ENCODE results near the gene WBP2NL.
A peak's percentile ranks its signal among the peaks of the same experiment; 100 is the strongest.

WBP2NL gene

DNA sequence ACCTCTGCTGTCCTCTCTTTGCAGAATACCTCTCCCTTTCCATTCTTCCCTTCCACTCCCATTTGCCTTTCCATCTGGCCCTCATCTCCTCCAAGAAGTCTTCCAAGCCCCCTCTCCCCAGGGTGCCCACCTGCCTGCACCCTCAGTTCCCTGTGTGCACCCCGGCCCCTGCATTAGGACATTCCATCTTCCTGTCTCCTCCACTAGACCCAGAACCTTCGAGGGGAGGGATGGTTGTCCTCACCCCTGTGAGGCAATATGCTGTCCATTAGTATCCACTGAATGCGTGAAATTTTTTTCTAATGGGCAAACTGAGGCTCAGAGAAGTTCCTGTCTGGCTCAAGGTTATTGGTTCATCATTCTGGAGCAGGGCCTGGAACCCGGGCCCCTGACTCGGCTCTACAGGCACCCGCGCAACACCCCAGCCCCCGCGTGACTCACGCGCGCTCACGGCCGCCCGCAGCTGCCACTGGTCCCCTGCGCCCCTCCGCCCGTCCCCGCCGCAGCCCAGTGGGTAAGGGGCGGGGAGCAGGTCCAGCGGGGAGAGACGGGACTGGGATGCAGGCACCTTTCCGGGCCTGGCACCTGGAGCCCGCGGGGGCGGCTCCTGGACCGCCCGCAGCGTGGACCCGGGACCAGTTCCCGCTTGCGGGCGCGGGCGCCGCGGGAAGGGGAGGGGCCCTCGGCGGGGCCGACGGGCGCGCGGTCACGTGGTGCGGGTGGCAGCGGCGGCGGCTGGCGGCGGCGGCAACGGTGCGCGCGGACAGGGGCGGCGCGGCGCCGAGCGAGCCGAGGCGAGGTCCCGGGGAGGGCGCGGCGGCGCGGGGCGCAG, 22.3 kb upstream of the WBP2NL start:
- peak in 1 of 2 donors; percentile 64 for DNase-seq
- Histone ChIP-seq H4K91ac (ENCODE audit: low read depth, low read length) (no peak overlapping the region), H3K79me2 (ENCODE audit: control insufficient read depth, insufficient read depth, low read length, poor library complexity) (no peaks in the 10 kb centered on the region), H2AFZ (ENCODE audit: insufficient read depth, low read length, poor library complexity) (no peak overlapping the region), H3K14ac (ENCODE audit: low read length) (no peak overlapping the region), H3K27me3 (ENCODE audit: insufficient read depth, low read length) (peaks cover 30% of the 10 kb centered on the region), H2BK120ac (ENCODE audit: insufficient read depth, low read length, poor library complexity) (no peak overlapping the region), H3K36me3 (ENCODE audit: control insufficient read depth in 1 of 2, insufficient read depth in 2 of 2, low read length in 2 of 2) (no peaks in the 10 kb centered on the region), H3K9me3 (ENCODE audit: insufficient read depth, low read depth, low read length) (peaks cover 8% of the 10 kb centered on the region), H3K4ac (ENCODE audit: low read depth, low read length) (no peak overlapping the region), H4K12ac (ENCODE audit: low read depth, low read length) (no peak overlapping the region), H3K4me2 (ENCODE audit: low read length) (peak overlapping the region; percentile 83), H2BK5ac (ENCODE audit: low read depth, low read length, poor library complexity) (no peak overlapping the region), H3K23ac (ENCODE audit: low read length) (no peak overlapping the region), H2AK5ac (ENCODE audit: low read length) (no peak overlapping the region), H3K9ac (ENCODE audit: low read length) (no peak overlapping the region), H3K18ac (ENCODE audit: low read length) (no peak overlapping the region), H3K4me3 (ENCODE audit: low read depth, low read length) (peak overlapping the region; percentile 48), H4K8ac (ENCODE audit: low read depth, low read length) (no peak overlapping the region), H3K79me1 (ENCODE audit: low read length) (no peaks in the 10 kb centered on the region), H3K4me1 (ENCODE audit: control insufficient read depth in 1 of 2, insufficient read depth in 2 of 2, low read length in 2 of 2) (peaks cover 0 to 8% of the 10 kb centered on the region in 2 experiments), H2BK12ac (ENCODE audit: low read length) (no peak overlapping the region), H3K27ac (ENCODE audit: low read depth, low read length) (no peak overlapping the region)
- WGBS (ENCODE audit: extremely low coverage, insufficient coverage, insufficient read length) = no CpG with 5 or more reads among the region's 72 CpGs

DNA sequence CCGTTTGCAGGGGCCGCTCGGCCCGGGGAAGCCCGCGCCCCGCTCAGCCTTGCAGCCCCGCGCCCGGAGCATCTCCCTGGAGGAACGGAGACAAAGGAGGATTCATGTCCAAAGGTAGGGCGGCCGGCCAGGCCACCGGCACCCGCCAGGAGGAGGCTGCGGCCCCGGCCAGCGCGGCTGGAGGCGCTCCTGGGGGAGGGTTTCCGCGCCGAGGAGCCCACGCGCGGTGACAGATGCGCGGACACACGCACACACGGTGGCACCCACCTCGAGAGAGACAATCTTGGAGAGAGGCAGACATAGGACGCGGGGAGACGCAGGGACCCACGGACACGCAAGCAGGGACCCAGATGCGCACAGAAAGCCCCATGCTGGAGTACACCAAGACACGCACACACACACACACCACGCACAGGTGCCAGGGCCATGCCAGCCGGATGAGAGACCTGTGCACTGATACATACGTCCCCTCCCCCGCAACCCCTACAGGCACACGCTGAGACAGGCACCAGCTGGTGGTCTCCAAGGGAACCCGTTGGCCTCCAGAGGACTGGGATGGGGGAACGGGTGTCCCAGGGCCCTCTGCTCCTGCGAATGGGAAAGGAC, 21.5 kb upstream of the WBP2NL start:
- H3K4me2 ChIP-seq (ENCODE audit: low read length) = peak overlapping the region; percentile 83
- H4K91ac ChIP-seq (ENCODE audit: low read depth, low read length) = no peak overlapping the region
- no peak overlapping the region for H3K23ac ChIP-seq (ENCODE audit: low read length)
- H3K4ac ChIP-seq (ENCODE audit: low read depth, low read length) = no peak overlapping the region
- H3K27ac ChIP-seq (ENCODE audit: low read depth, low read length) = no peak overlapping the region
- peak in 1 of 2 donors; percentile 30 for DNase-seq
- H2AK5ac ChIP-seq (ENCODE audit: low read length) = no peak overlapping the region
- H3K14ac ChIP-seq (ENCODE audit: low read length) = peak overlapping the region; percentile 22
- H4K12ac ChIP-seq (ENCODE audit: low read depth, low read length) = no peak overlapping the region
- H2BK5ac ChIP-seq (ENCODE audit: low read depth, low read length, poor library complexity) = no peak overlapping the region
- peak overlapping the region; percentile 56 for H2AFZ ChIP-seq (ENCODE audit: insufficient read depth, low read length, poor library complexity)
- H3K9ac ChIP-seq (ENCODE audit: low read length) = no peak overlapping the region
- H3K9me3 ChIP-seq (ENCODE audit: insufficient read depth, low read depth, low read length) = peaks cover 8% of the 10 kb centered on the region
- H3K18ac ChIP-seq (ENCODE audit: low read length) = no peak overlapping the region
- H4K8ac ChIP-seq (ENCODE audit: low read depth, low read length) = no peak overlapping the region
- no CpG with 5 or more reads among the region's 46 CpGs for WGBS (ENCODE audit: extremely low coverage, insufficient coverage, insufficient read length)
- H3K4me1 ChIP-seq (ENCODE audit: control insufficient read depth in 1 of 2, insufficient read depth in 2 of 2, low read length in 2 of 2) = peaks cover 0 to 8% of the 10 kb centered on the region in 2 experiments
- H2BK12ac ChIP-seq (ENCODE audit: low read length) = no peak overlapping the region
- no peak overlapping the region for H2BK120ac ChIP-seq (ENCODE audit: insufficient read depth, low read length, poor library complexity)
- H3K79me2 ChIP-seq (ENCODE audit: control insufficient read depth, insufficient read depth, low read length, poor library complexity) = no peaks in the 10 kb centered on the region
- H3K27me3 ChIP-seq (ENCODE audit: insufficient read depth, low read length) = peaks cover 30% of the 10 kb centered on the region
- no peaks in the 10 kb centered on the region for H3K36me3 ChIP-seq (ENCODE audit: control insufficient read depth in 1 of 2, insufficient read depth in 2 of 2, low read length in 2 of 2)
- no peak overlapping the region for H3K4me3 ChIP-seq (ENCODE audit: low read depth, low read length)
- no peaks in the 10 kb centered on the region for H3K79me1 ChIP-seq (ENCODE audit: low read length)

DNA sequence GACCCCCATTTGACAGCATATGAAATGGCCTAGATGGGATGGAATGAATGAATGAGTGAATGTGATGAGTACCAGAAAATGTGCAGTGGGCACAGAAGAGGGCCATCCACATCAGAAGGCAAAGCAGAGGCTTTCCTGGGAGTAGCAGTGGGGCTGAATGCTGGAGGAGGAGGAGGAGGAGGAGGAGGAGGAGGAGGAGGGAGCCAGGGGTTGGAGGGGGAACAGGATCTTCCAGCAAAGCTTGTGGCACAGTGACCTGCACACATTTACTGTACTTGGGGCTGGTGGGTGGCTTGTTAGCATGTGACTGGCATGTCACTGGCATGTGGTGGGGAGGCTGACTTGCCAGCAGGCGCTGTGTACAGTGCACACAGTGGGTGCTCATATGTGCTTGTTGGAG, 19.9 kb upstream of the WBP2NL start:
- H2BK5ac ChIP-seq (ENCODE audit: low read depth, low read length, poor library complexity) = no peak overlapping the region
- no peak overlapping the region for H3K27ac ChIP-seq (ENCODE audit: low read depth, low read length)
- H3K79me2 ChIP-seq (ENCODE audit: control insufficient read depth, insufficient read depth, low read length, poor library complexity) = no peaks in the 10 kb centered on the region
- no peak overlapping the region for H2BK120ac ChIP-seq (ENCODE audit: insufficient read depth, low read length, poor library complexity)
- no peak overlapping the region for H3K4ac ChIP-seq (ENCODE audit: low read depth, low read length)
- no peaks in the 10 kb centered on the region for H3K79me1 ChIP-seq (ENCODE audit: low read length)
- H3K4me2 ChIP-seq (ENCODE audit: low read length) = no peak overlapping the region
- H4K8ac ChIP-seq (ENCODE audit: low read depth, low read length) = no peak overlapping the region
- no peak overlapping the region for H4K91ac ChIP-seq (ENCODE audit: low read depth, low read length)
- no peak overlapping the region for H2AFZ ChIP-seq (ENCODE audit: insufficient read depth, low read length, poor library complexity)
- no peak overlapping the region for H4K12ac ChIP-seq (ENCODE audit: low read depth, low read length)
- H2AK5ac ChIP-seq (ENCODE audit: low read length) = no peak overlapping the region
- no peaks in the 10 kb centered on the region for H3K36me3 ChIP-seq (ENCODE audit: control insufficient read depth in 1 of 2, insufficient read depth in 2 of 2, low read length in 2 of 2)
- no peak overlapping the region for H3K9ac ChIP-seq (ENCODE audit: low read length)
- no peak overlapping the region for H3K18ac ChIP-seq (ENCODE audit: low read length)
- no peak overlapping the region for H2BK12ac ChIP-seq (ENCODE audit: low read length)
- H3K27me3 ChIP-seq (ENCODE audit: insufficient read depth, low read length) = peaks cover 30% of the 10 kb centered on the region
- peaks cover 2 to 12% of the 10 kb centered on the region in 2 experiments for H3K4me1 ChIP-seq (ENCODE audit: control insufficient read depth in 1 of 2, insufficient read depth in 2 of 2, low read length in 2 of 2)
- peaks cover 8% of the 10 kb centered on the region for H3K9me3 ChIP-seq (ENCODE audit: insufficient read depth, low read depth, low read length)
- H3K4me3 ChIP-seq (ENCODE audit: low read depth, low read length) = no peak overlapping the region
- no CpG with 5 or more reads among the region's 1 CpG for WGBS (ENCODE audit: extremely low coverage, insufficient coverage, insufficient read length)
- H3K14ac ChIP-seq (ENCODE audit: low read length) = no peak overlapping the region
- H3K23ac ChIP-seq (ENCODE audit: low read length) = no peak overlapping the region
- no peak for DNase-seq

DNA sequence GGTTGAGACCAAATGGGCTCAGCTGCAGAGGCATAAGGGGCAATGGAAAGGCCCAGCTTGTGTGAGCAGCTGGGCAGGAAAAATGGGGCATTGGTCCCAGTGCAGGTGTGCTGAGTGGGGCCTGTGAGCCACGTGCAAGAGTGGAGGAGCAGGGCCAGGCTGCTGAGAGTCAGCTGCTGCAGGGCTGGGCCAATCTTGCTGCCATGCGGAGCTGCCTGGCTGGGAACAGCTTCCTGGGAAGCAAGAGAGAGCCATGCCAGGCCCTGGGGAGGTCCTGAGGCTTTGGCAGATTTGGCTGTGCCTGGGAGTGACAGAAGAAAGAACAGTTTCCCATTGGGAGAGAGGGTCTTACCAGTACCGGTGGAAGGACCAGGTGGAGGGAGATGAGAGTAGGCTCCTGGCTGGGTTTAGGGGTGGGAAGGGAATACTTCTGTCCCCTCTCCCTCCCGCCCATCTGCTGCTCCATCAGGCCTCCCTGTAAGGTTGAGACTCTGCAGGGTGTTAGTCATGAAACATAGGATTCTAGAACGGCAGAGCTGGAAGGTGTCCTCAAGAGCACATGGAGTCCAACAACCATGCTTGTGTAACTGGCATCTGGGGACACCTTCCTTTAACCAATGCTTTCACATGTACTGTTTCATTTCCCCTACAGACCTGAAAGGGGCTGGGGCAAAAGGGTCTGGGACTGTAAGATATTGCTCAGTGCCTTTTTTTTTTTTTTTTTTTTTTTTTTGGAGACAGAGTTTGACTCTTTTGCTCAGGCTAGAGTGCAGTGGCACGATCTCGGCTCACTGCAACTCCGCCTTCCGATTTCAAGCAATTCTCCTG, 19.0 kb upstream of the WBP2NL start:
- Histone ChIP-seq H3K4me1 (ENCODE audit: control insufficient read depth in 1 of 2, insufficient read depth in 2 of 2, low read length in 2 of 2) (peaks cover 2 to 13% of the 10 kb centered on the region in 2 experiments), H4K8ac (ENCODE audit: low read depth, low read length) (no peak overlapping the region), H3K18ac (ENCODE audit: low read length) (no peak overlapping the region), H4K91ac (ENCODE audit: low read depth, low read length) (no peak overlapping the region), H3K4ac (ENCODE audit: low read depth, low read length) (no peak overlapping the region), H3K9me3 (ENCODE audit: insufficient read depth, low read depth, low read length) (peaks cover 8% of the 10 kb centered on the region), H3K27ac (ENCODE audit: low read depth, low read length) (no peak overlapping the region), H2BK5ac (ENCODE audit: low read depth, low read length, poor library complexity) (no peak overlapping the region), H2BK12ac (ENCODE audit: low read length) (no peak overlapping the region), H3K79me2 (ENCODE audit: control insufficient read depth, insufficient read depth, low read length, poor library complexity) (no peaks in the 10 kb centered on the region), H3K4me2 (ENCODE audit: low read length) (no peak overlapping the region), H3K23ac (ENCODE audit: low read length) (no peak overlapping the region), H3K14ac (ENCODE audit: low read length) (no peak overlapping the region), H2AK5ac (ENCODE audit: low read length) (no peak overlapping the region), H3K4me3 (ENCODE audit: low read depth, low read length) (no peak overlapping the region), H3K79me1 (ENCODE audit: low read length) (no peaks in the 10 kb centered on the region), H4K12ac (ENCODE audit: low read depth, low read length) (no peak overlapping the region), H3K9ac (ENCODE audit: low read length) (no peak overlapping the region), H3K27me3 (ENCODE audit: insufficient read depth, low read length) (peaks cover 30% of the 10 kb centered on the region), H3K36me3 (ENCODE audit: control insufficient read depth in 1 of 2, insufficient read depth in 2 of 2, low read length in 2 of 2) (no peaks in the 10 kb centered on the region), H2AFZ (ENCODE audit: insufficient read depth, low read length, poor library complexity) (no peak overlapping the region), H2BK120ac (ENCODE audit: insufficient read depth, low read length, poor library complexity) (no peak overlapping the region)
- no CpG with 5 or more reads among the region's 9 CpGs for WGBS (ENCODE audit: extremely low coverage, insufficient coverage, insufficient read length)
- DNase-seq = no peak

All from trophoblast cell (in vitro differentiated cells and primary cell).